HCT116 (cell line): Measurements from ENCODE around the gene AMER1. TPM values are rescaled to one million over a fixed set of nuclear protein-coding genes. Genes with fewer than 3 reads are reported as not detected.

Source experiments
- ATAC-seq: fragments of 200-7000 bp; cut with Tn5 transposase; 2 replicates; pipeline ENCODE4 v1.9.1; 2020; ENCODE audit warnings: mild to moderate bottlenecking, moderate library complexity
- BruUV-seq: library from RNA; stranded (reverse); fragments of 400-500 nt; replicated peaks from 2 replicates; lab custom pipeline; 2021; lab: Mats Ljungman, UMichigan
- CTCF ChIA-PET: fragments of 300-600 bp; sonication (Branson Sonifier 250); formaldehyde crosslinking; loops from one replicate; lab custom pipeline; 2021; ENCODE audit warnings: antibody characterized with exemption; lab: Charles Lee
- POLR2A ChIA-PET: fragments of 300-600, 350-600 bp; sonication (Branson Sonifier 250); formaldehyde crosslinking; loops from one replicate; lab custom pipeline; 2021; ENCODE audit warnings: antibody characterized with exemption; lab: Charles Lee
- RAD21 ChIA-PET, 2 experiments: fragments of 300-600 bp; sonication (Branson Sonifier 250); formaldehyde crosslinking; loops; one replicate each; lab custom pipeline; 2023; ENCODE audit warnings: low total read pairs in 2 of 2; ENCODE audit not compliant: uncharacterized antibody in 2 of 2, unreplicated experiment in 2 of 2, low non-redundant PET in 1 of 2; lab: Charles Lee
- DNase-seq: peaks from one replicate; pipeline ENCODE4 v3.0.0-alpha.2; 2010; ENCODE audit warnings: low read depth, low spot score
- H2AFZ ChIP-seq: fragments of 200-600 bp; shearing (Covaris generic), sonication (generic); 2 replicates; pipeline ENCODE4 v1.6.1; 2017; ENCODE audit warnings: low read depth, mixed run types, mixed read lengths, antibody characterized with exemption, low read length; ENCODE audit not compliant: poor library complexity, severe bottlenecking
- H3K27ac ChIP-seq: 2 replicates; pipeline ENCODE4 v1.5.1; 2012; ENCODE audit warnings: low read depth, low read length
- H3K27me3 ChIP-seq: fragments of 200-600 bp; sonication (generic); 2 replicates; pipeline ENCODE4 v1.6.1; 2016; ENCODE audit warnings: mixed run types, low read length, mixed read lengths; ENCODE audit not compliant: insufficient read depth
- H3K36me3 ChIP-seq, 2 experiments: fragments of 200-500 bp in 1 of 2; fragments of 200-600 bp in 1 of 2; sonication (Bioruptor generic) in 1 of 2; sonication (generic) in 1 of 2; 2 replicates each; pipeline versions ENCODE4 v1.5.1 to v1.6.1; 2014 to 2016; ENCODE audit warnings: low read length in 2 of 2, inconsistent platforms in 1 of 2, mixed read lengths in 1 of 2, mixed run types in 1 of 2; ENCODE audit not compliant: insufficient read depth in 2 of 2, control insufficient read depth in 1 of 2
- H3K4me1 ChIP-seq, 2 experiments: fragments of 200-600 bp in 1 of 2; sonication (generic) in 1 of 2; 2 replicates each; pipeline versions ENCODE4 v1.5.1 to v1.6.1; 2012 to 2017; ENCODE audit warnings: low read length in 2 of 2, inconsistent platforms in 1 of 2, mild to moderate bottlenecking in 1 of 2, mixed read lengths in 1 of 2, mixed run types in 1 of 2, moderate library complexity in 1 of 2; ENCODE audit not compliant: insufficient read depth in 2 of 2, control insufficient read depth in 1 of 2
- H3K4me2 ChIP-seq: fragments of 200-600 bp; sonication (generic); 2 replicates; pipeline ENCODE4 v1.6.1; 2017; ENCODE audit warnings: mixed run types, low read length, mixed read lengths
- H3K4me3 ChIP-seq, 2 experiments: fragments of 200-600 bp in 1 of 2; sonication (generic) in 1 of 2; replicated peaks in 1 of 2; 2 replicates each; pipeline ENCODE4 v1.5.1; 2011 to 2016; ENCODE audit warnings: low read length in 2 of 2, control low read depth in 1 of 2, low read depth in 1 of 2, mild to moderate bottlenecking in 1 of 2, mixed read lengths in 1 of 2, mixed run types in 1 of 2
- H3K79me2 ChIP-seq: fragments of 200-600 bp; sonication (generic); 2 replicates; pipeline ENCODE4 v1.6.1; 2017; ENCODE audit warnings: mild to moderate bottlenecking, mixed run types, low read length, moderate library complexity, mixed read lengths; ENCODE audit not compliant: insufficient read depth
- H3K9ac ChIP-seq: fragments of 200-600 bp; sonication (generic); 2 replicates; pipeline ENCODE4 v1.6.1; 2016; ENCODE audit warnings: low read length, mixed read lengths
- H3K9me2 ChIP-seq: fragments of 200-600 bp; sonication (generic), shearing (Covaris generic); 2 replicates; pipeline ENCODE4 v1.6.1; 2017; ENCODE audit warnings: mixed run types, mild to moderate bottlenecking, moderate library complexity; ENCODE audit not compliant: insufficient read depth
- H3K9me3 ChIP-seq, 2 experiments: fragments of 200-500 bp in 1 of 2; fragments of 200-600 bp in 1 of 2; sonication (Bioruptor generic) in 1 of 2; sonication (generic) in 1 of 2; 2 replicates each; pipeline ENCODE4 v1.6.1; 2014 to 2017; ENCODE audit warnings: low read length in 2 of 2, mixed read lengths in 2 of 2, inconsistent platforms in 1 of 2, low read depth in 1 of 2, mild to moderate bottlenecking in 1 of 2, mixed run types in 1 of 2, moderate library complexity in 1 of 2; ENCODE audit not compliant: control insufficient read depth in 1 of 2, insufficient read depth in 1 of 2
- H4K20me1 ChIP-seq: fragments of 200-600 bp; sonication (generic), shearing (Covaris generic); 2 replicates; pipeline ENCODE4 v1.6.1; 2017; ENCODE audit warnings: mixed run types, mild to moderate bottlenecking, moderate library complexity; ENCODE audit not compliant: insufficient read depth
- CBX3 ChIP-seq: IDR thresholded peaks from 2 replicates; pipeline ENCODE4 v1.6.1; 2012; ENCODE audit warnings: low read depth
- CEBPB ChIP-seq: IDR thresholded peaks from 2 replicates; pipeline ENCODE4 v1.6.1; 2012; ENCODE audit warnings: low read depth
- EGR1 ChIP-seq: IDR thresholded peaks from 2 replicates; pipeline ENCODE4 v1.6.1; 2012; ENCODE audit warnings: low read depth
- EZH2 ChIP-seq: fragments of 200-600 bp; sonication (generic); IDR thresholded peaks from 2 replicates; pipeline ENCODE4 v1.6.1; 2017; ENCODE audit warnings: antibody characterized with exemption, mixed run types
- EZH2phosphoT487 ChIP-seq: fragments of 200-600 bp; IDR thresholded peaks from 2 replicates; pipeline ENCODE4 v1.6.1; 2018; ENCODE audit warnings: antibody characterized with exemption, borderline replicate concordance
- FOSL1 ChIP-seq: IDR thresholded peaks from 2 replicates; pipeline ENCODE4 v1.6.1; 2012; ENCODE audit warnings: low read depth
- JUND ChIP-seq: IDR thresholded peaks from 2 replicates; pipeline ENCODE4 v1.6.1; 2012
- MAX ChIP-seq: IDR thresholded peaks from 2 replicates; pipeline ENCODE4 v1.6.1; 2012
- POLR2A ChIP-seq: IDR thresholded peaks from 2 replicates; pipeline ENCODE4 v1.7.0; 2011; ENCODE audit warnings: borderline replicate concordance; ENCODE audit not compliant: insufficient read depth, insufficient read length; ENCODE audit errors: extremely low read depth
- POLR2AphosphoS5 ChIP-seq: IDR thresholded peaks from 2 replicates; pipeline ENCODE4 v1.6.1; 2011; ENCODE audit warnings: mild to moderate bottlenecking, low read depth, low read length, moderate library complexity
- RAD21 ChIP-seq: IDR thresholded peaks from 2 replicates; pipeline ENCODE4 v1.6.1; 2012; ENCODE audit warnings: low read depth, mild to moderate bottlenecking
- SIN3A ChIP-seq: IDR thresholded peaks from 2 replicates; pipeline ENCODE4 v1.6.1; 2012; ENCODE audit warnings: low read depth
- SP1 ChIP-seq: IDR thresholded peaks from 2 replicates; pipeline ENCODE4 v1.6.1; 2012; ENCODE audit warnings: low read depth
- ZFX ChIP-seq: fragments of 450-650 bp; IDR thresholded peaks from 2 replicates; pipeline ENCODE4 v1.6.1; 2017
- ZNF274 ChIP-seq: fragments of 200-500 bp; sonication (Bioruptor generic); IDR thresholded peaks from 2 replicates; pipeline ENCODE4 v1.6.1; 2014; ENCODE audit warnings: mild to moderate bottlenecking, low read depth, low read length, inconsistent platforms
- intact Hi-C: fragments of 100-400 bp; cut with micrococcal nuclease; formaldehyde crosslinking; loops from 2 replicates; pipeline ENCODE4 v1.10.0; 2022
- total RNA-seq: library from RNA; stranded (reverse); gene quantifications from one replicate; pipeline ENCODE4 v1.2.1, GENCODE V29; 2021; ENCODE audit not compliant: unreplicated experiment
- TF ChIP-seq, protein P1 (sequence below), 3 experiments: fragments of 200-600 bp in 1 of 3; sonication (generic) in 1 of 3; IDR thresholded peaks in 2 of 3; conservative IDR thresholded peaks in 1 of 3; 2 replicates each; pipeline ENCODE4 v1.5.1; 2012 to 2017; ENCODE audit warnings: low read depth in 2 of 3, low read length in 2 of 3, antibody characterized with exemption in 1 of 3, borderline replicate concordance in 1 of 3, control low read depth in 1 of 3, mild to moderate bottlenecking in 1 of 3, mixed read lengths in 1 of 3, mixed run types in 1 of 3, moderate library complexity in 1 of 3; ENCODE audit not compliant: insufficient read depth in 1 of 3

Gene AMER1
- total RNA-seq, 1 experiment from 2014 or later, result 2.8 TPM

DNA sequence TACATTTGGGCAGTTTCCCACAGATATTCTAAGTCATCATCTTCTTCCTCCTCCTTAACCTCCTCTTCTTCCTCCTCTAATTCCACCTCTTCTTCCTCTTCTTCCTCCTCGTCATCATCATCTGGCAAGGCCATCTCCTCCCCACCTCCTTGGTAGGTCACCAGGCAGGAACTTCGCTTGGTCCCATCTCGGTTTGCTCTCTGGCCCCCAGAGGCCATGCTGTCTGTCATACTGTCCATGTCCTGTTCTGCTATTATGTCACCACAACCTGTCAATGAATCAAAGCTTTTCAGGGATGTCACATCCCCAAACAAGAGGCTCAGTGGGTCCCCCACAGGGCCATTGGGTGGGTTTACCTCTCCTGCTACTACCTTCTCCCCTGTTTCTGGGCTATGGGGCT lies 13.5 kb downstream of the AMER1 start:
- POLR2A ChIA-PET, result no interaction called here
- Histone ChIP-seq H3K36me3 (no peaks in the 10 kb centered on the region), H3K27me3 (no peaks in the 10 kb centered on the region), H3K4me1 (no peaks in the 10 kb centered on the region), H3K9me3 (no peaks in the 10 kb centered on the region), H3K27ac (no peak overlapping the region), H3K9ac (no peak overlapping the region), H3K4me3 (no peak overlapping the region), H4K20me1 (no peaks in the 10 kb centered on the region), H3K4me2 (no peak overlapping the region), H3K9me2 (no peaks in the 10 kb centered on the region), H2AFZ (no peak overlapping the region), H3K79me2 (no peaks in the 10 kb centered on the region)
- BruUV-seq, result no TSS peak
- intact Hi-C loops, result no loop called here
- DNase-seq, result no peak
- CTCF ChIA-PET, result no interaction called here
- RAD21 ChIA-PET, result no interaction called here
- TF ChIP-seq POLR2A (no peak), SP1 (no peak), FOSL1 (no peak), POLR2AphosphoS5 (no peak), SIN3A (no peak), EZH2 (no peak), RAD21 (no peak), EZH2phosphoT487 (no peak), ZFX (no peak), ZNF274 (no peak), MAX (no peak), EGR1 (no peak), CEBPB (no peak), JUND (no peak), CBX3 (no peak)
- TF ChIP-seq, protein P1, sequence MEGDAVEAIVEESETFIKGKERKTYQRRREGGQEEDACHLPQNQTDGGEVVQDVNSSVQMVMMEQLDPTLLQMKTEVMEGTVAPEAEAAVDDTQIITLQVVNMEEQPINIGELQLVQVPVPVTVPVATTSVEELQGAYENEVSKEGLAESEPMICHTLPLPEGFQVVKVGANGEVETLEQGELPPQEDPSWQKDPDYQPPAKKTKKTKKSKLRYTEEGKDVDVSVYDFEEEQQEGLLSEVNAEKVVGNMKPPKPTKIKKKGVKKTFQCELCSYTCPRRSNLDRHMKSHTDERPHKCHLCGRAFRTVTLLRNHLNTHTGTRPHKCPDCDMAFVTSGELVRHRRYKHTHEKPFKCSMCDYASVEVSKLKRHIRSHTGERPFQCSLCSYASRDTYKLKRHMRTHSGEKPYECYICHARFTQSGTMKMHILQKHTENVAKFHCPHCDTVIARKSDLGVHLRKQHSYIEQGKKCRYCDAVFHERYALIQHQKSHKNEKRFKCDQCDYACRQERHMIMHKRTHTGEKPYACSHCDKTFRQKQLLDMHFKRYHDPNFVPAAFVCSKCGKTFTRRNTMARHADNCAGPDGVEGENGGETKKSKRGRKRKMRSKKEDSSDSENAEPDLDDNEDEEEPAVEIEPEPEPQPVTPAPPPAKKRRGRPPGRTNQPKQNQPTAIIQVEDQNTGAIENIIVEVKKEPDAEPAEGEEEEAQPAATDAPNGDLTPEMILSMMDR (IDR thresholded peaks at IDR 0.05 in 2 of 3, conservative IDR thresholded peaks at IDR 0.05 in 1 of 3; ENCODE audit: borderline replicate concordance in 1 of 3, insufficient read depth in 1 of 3, low read depth in 2 of 3, low read length in 2 of 3), result no peak
- no peak for ATAC-seq
